Hematopoietic multipotent progenitor cell treated with erythropoietin and hydrocortisone succinate and interleukin-3 and kit ligand, for 8 days (in vitro differentiated cells): Measurements from ENCODE around the gene ELP5.
A peak's percentile ranks its signal among the peaks of the same experiment; 100 is the strongest.

Source experiments
- DNase-seq: peaks from one replicate; pipeline ENCODE4 v3.0.0-alpha.2; 2015

Gene ELP5, protein sequence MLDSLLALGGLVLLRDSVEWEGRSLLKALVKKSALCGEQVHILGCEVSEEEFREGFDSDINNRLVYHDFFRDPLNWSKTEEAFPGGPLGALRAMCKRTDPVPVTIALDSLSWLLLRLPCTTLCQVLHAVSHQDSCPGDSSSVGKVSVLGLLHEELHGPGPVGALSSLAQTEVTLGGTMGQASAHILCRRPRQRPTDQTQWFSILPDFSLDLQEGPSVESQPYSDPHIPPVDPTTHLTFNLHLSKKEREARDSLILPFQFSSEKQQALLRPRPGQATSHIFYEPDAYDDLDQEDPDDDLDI

GRCh38 chr17:7252176-7253043 lies at the start of gene ELP5:
ELP5 (plus strand) TSS chr17:7252215; CDS start chr17:7252551, 336 bp downstream.
- peak; percentile 94 for DNase-seq

- DNase-seq = no peak
These were observed 48.6 kb upstream of the ELP5 start for GRCh38 chr17:7203391-7203790.

GRCh38 chr17:7204336-7204735 lies 47.7 kb upstream of the ELP5 start:
- no peak for DNase-seq

- peak; percentile 82 for DNase-seq
These were observed 47.1 kb upstream of the ELP5 start for GRCh38 chr17:7204828-7205461.

DNA sequence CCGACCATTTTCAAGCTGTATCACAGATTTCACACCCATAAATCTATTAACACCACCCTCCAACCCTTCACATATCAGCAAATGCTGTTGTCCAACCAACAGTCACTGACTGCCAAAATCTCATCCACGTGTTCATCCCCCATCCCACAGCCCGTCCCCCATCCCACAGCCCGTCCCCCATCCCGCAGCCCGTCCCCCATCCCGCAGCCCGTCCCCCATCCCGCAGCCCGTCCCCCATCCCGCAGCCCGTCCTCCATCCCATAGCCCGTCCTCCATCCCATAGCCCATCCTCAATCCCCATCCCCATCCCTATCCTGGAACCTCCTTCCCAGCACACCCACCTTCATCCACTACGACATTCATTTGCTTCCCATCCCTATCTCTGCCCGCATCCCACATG lies 46.5 kb upstream of the ELP5 start:
- DNase-seq = no peak

DNA sequence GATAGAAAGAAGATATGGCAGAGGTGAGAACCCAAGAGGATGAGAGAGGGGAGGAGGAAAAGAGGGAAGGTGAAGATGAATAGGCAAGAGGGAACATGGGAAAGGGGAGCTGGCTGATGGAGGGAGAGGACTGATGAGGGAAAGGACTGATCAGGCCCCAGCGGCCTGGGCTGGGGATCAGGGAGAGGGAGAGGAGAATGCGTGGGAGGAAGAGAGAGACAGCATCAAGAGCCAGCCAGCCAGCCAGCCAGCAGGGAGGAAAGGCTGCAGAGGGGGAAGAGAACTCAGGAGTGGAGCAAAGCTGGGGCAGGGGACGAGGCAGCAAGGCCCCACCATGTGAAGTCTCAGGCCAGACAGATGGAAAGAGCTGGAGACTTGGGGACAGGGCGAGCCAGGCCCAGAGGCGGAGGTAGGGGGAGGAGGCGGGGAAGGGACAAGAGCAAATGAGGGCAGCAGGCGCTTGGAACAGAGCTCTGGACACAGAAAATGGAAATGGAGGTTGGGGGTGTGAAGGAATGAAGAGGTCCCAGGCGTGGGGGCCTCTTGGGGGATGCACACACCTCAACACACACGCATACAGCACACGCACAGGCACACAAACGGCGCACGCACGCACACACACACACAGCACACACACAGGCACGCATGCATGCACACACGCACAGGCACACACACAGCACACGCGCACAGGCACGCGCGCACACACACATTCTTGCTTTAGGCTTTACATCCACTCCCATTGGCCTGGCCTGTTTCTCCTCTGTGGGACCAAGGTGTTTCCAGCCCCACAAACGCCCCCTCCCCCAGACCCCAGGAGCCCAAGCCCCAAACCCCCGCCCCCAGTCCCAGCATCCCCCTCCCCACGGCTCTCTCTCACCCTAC lies 44.7 kb upstream of the ELP5 start:
- DNase-seq = no peak

- no peak for DNase-seq
These were observed 43.9 kb upstream of the ELP5 start for GRCh38 chr17:7208027-7208571.

DNA sequence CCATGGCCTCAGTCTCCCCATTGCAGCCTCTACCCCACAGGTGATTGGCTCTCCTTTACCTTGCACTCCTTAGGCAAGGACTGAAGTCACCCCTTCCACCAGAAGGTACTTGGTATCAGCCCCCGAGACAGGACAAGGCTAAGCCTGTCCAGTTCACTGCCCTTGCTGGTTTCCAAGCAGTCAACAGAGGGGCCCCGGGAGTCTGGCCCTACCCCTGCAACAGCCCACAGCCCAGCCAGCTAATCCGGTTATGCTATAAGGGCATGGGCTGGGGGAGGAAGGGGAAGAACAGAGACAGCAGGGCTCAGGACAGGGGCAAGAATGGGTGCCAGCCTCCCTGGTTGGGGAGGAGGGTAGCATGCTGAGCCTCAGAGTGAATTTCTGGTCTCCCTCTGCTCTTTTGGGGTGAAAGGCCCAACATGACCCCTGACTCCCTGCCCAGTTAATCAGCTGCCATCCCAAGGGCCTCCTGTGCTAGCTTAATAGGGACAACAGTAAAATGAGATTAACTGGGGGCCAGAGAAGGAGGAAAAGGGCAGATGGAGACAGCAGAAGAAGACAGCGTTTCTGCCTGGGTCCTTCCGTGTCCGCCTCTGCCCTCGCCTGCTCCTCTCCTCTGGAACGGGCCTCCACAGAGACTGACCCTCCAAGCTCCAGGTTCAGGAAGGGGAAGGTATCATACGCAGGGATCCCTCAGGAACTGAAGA lies 43.1 kb upstream of the ELP5 start:
- DNase-seq = no peak

GRCh38 chr17:7211491-7212273 lies 40.3 kb upstream of the ELP5 start:
- DNase-seq = no peak

DNA sequence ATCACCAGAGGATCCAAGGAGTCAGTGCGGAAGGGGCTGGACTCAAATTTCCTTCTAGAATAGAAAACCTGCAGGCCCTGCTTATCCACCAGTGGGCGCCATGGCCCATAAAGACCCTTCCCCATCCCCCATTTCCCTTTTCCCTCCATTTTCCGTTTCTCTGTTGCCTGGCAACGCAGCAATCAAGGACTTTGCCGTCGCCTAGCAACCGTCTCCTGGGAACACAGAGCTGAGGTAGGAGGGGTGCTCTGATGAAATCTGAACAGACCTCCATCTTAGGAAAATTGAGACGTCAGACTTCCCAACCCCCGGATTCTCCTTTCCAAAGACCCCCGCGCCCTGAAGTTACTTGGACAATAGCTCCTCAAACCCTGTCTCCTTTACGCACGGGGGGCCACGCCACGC lies 38.1 kb upstream of the ELP5 start:
- peak; percentile 81 for DNase-seq

GRCh38 chr17:7214300-7215135 lies 37.5 kb upstream of the ELP5 start:
- DNase-seq = peak; percentile 98

DNA sequence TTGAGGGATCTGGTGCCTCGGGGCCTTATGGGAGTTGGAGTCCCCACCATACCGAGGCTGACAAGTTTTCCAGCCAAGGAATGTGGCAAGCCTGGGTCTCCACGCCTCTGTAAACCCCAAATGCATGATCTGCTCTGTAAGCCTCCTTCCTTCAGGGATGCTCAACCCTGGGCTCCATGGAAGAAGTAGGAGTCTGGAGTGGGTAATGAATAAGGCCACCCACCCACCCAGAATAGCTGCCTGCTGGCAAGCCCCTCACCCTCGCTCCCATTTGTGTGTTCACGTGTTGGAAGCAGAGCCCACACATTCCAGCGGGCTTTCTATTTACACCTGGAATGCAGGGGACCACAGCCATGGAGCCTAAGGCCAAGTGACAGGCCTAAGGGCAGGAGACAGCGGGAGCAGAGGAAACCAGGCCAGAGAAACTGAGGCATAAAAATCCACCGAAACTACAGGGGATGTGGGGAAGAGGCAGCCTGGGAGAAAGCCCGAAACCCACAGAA lies 36.8 kb upstream of the ELP5 start:
- no peak for DNase-seq

- DNase-seq = no peak
These were observed 36.3 kb upstream of the ELP5 start for GRCh38 chr17:7215652-7216180.

GRCh38 chr17:7216242-7217112 lies 35.5 kb upstream of the ELP5 start:
- no peak for DNase-seq

GRCh38 chr17:7217113-7217987 lies 34.7 kb upstream of the ELP5 start:
- DNase-seq = peak; percentile 67

GRCh38 chr17:7218166-7218565 lies 33.8 kb upstream of the ELP5 start:
- peak; percentile 22 for DNase-seq

GRCh38 chr17:7218758-7219157 lies 33.3 kb upstream of the ELP5 start:
- no peak for DNase-seq
